Kidney glomerular epithelial cell (primary cell): ENCODE measurements around the gene DHPS.

Experiments used
- DNase-seq: peaks from one replicate; lab custom pipeline; 2025; lab: John Stamatoyannopoulos, UW

The DHPS gene

GRCh38 chr19:12675399-12675798 is 6.3 kb downstream of the DHPS start:
- DNase-seq, result no peak

GRCh38 chr19:12672744-12673143 is 8.9 kb downstream of the DHPS start:
- no peak for DNase-seq

- no peak for DNase-seq
These were observed 11.3 kb downstream of the DHPS start for GRCh38 chr19:12670159-12670928.

GRCh38 chr19:12669270-12670158 is 12.2 kb downstream of the DHPS start:
- peak; percentile 86 for DNase-seq

GRCh38 chr19:12668932-12669269 is 12.8 kb downstream of the DHPS start:
- no peak for DNase-seq

- no peak for DNase-seq
These were observed 13.3 kb downstream of the DHPS start for GRCh38 chr19:12668346-12668745.

GRCh38 chr19:12667731-12668302 is 13.9 kb downstream of the DHPS start:
- no peak for DNase-seq

GRCh38 chr19:12666265-12667048 is 15.2 kb downstream of the DHPS start, which contains the start of the genes MAN2B1 and WDR83:
Gene MAN2B1 (minus strand): TSS chr19:12666742. CDS start chr19:12666701, 41 bp downstream.
Gene WDR83 (plus strand): TSS chr19:12666807. CDS start chr19:12669791, 2,984 bp downstream.
- DNase-seq, result peak; percentile 34

- no peak for DNase-seq
These were observed 15.9 kb downstream of the DHPS start for GRCh38 chr19:12665671-12666264.

GRCh38 chr19:12665281-12665573 is 16.5 kb downstream of the DHPS start:
- no peak for DNase-seq

- DNase-seq, result no peak
These were observed 17.0 kb downstream of the DHPS start for GRCh38 chr19:12664406-12665280.

GRCh38 chr19:12660980-12661379 is 20.7 kb downstream of the DHPS start:
- no peak for DNase-seq

- DNase-seq, result no peak
These were observed 23.7 kb downstream of the DHPS start for GRCh38 chr19:12657966-12658365.

- no peak for DNase-seq
These were observed 24.6 kb downstream of the DHPS start for GRCh38 chr19:12656899-12657571.

GRCh38 chr19:12655546-12655945 is 26.1 kb downstream of the DHPS start:
- no peak for DNase-seq

- DNase-seq, result no peak
These were observed 29.5 kb downstream of the DHPS start for GRCh38 chr19:12652219-12652618.

GRCh38 chr19:12649941-12650340 is 31.7 kb downstream of the DHPS start:
- no peak for DNase-seq

- no peak for DNase-seq
These were observed 33.6 kb downstream of the DHPS start for GRCh38 chr19:12648088-12648487.

- no peak for DNase-seq
These were observed 34.1 kb downstream of the DHPS start for GRCh38 chr19:12647490-12648071.

- no peak for DNase-seq
These were observed 34.6 kb downstream of the DHPS start for GRCh38 chr19:12647047-12647446.
